ENCODE results near the gene BTBD6. TPM values are rescaled to one million over a fixed set of nuclear protein-coding genes. Genes with fewer than 3 reads are reported as not detected.
A peak's percentile ranks its signal among the peaks of the same experiment; 100 is the strongest.
"Not testable (repeated sequence)": the region's sequence is repeated elsewhere in the genome, so short reads cannot be mapped to it uniquely, and the experiment has no call there.

The BTBD6 gene
- total RNA-seq, 1 donor from 2014 or later: 55.8 TPM

DNA sequence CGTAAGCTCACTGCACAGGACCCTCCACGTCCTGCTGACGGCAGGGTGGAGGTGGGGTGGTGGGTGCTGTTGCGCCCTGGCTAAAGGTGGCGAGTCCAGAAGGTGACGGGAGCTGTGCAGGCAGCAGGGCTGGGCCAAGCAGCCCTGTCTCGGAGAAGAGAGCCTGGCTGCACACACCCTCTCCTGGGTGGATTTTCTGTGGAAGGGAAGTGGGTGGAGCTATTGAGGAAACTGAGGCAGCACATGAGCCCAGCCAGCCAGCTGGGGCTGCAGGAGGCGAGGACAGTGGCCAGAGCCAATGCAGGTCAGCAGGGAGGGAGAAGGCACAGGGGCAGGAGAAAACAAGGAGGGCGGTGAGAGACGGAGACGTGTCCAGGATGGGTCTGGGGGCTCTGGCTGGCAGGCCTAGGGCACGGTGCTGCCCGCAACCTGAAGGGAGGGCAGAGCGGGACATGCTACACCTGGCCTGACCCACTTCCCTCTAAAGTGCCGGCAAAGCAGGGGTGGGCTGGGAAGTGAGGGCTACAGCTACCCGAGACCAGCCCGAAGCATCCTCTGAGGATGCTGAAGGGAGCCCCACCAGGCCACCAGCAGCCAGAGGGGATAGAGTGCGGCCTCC, 20.5 kb downstream of the BTBD6 start:
- no peak for DNase-seq (ENCODE audit: low read depth in 2 of 2)

DNA sequence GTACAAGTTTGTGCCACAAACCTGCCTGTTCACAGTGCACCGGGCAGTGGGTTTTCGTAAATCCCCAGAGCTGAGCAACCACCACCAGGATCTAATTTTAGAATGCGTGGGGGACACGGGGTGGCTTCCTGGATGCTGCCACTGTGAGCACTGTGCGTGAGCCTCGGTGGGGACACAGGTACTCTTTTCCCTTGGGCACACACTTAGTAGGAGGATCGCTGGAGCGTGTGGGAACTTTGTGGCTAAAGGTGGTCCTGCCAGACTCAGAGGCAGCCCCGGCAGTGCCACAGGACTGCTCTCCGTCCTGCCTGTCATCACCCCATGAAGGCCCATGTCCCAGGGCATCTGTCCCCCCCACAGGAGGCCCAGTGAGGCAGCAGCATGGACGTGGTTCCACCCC, 21.1 kb downstream of the BTBD6 start:
- no peak for DNase-seq (ENCODE audit: low read depth in 2 of 2)

DNA sequence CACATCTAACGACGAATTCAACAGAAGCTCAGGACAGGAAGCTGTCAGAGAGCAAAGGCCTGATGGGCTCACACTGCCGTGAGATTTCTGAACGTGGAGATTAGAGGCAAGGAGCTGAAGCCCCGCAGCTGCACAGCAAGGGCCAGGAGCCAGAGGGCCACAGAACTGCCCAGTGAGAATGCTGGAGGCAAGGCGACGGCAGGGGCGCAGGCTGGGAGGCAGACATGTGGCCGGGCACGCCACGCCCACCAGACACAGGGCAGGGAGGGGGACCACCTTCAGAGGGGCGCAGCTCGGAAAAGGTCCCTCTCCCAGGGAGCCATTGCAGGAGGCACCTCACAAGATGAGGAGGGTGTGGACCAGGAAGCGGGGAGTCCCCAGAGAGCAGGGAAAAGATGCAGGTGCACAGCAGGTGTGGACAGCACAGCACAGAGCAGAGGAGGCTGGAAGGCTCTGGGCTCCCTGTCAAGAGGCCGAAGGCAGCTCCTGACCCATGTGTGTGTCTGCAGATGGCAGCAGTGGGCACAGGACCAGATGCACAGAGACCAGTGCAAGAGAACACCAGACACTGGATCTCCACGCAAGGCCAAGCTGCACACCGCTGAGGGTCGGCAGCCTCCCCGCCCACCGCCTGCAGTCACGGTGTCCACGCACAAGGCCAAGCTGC, 23.0 kb downstream of the BTBD6 start:
- DNase-seq (ENCODE audit: low read depth in 2 of 2): no peak

DNA sequence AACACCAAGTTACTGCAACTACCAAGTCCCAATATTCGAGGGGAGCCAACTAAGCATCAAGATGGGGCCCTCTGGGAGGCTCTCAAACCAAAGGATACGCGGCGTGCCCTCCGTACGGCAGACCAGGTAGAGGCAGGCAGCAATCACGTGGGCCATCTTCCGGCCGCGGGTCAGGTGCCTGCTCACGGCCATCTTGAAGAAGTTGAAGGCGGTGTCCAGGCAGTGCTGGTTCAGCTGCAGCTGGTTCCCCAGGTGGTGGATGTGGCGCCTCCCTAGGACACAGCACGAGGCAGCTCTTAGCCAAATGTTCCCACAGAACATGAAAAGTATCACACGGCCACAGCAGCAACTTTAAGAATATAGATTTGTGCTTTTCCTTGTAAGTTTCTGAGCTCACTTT, 24.3 kb downstream of the BTBD6 start:
- no peak for DNase-seq (ENCODE audit: low read depth in 2 of 2)

DNA sequence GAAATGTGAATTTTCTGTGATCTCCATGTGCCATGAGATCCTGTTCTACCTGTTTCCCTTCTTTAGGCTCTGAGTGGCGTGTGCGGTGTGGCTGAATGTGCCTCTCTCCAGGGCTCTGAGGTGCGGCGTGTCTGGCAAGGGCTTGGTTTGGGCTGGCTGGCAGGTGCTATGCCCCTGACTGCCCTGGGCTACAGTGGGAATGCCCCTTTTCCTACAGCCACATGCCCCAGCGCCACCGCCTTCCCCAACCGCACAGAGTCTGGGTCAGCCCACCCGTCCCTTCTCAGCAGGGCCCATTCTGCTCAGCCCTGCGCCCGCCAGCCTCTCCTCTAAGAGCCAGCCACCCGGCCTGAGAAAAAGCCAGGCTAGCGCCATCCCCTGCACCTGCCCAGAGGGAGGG, 24.7 kb downstream of the BTBD6 start:
- no peak for DNase-seq (ENCODE audit: low read depth in 2 of 2)

DNA sequence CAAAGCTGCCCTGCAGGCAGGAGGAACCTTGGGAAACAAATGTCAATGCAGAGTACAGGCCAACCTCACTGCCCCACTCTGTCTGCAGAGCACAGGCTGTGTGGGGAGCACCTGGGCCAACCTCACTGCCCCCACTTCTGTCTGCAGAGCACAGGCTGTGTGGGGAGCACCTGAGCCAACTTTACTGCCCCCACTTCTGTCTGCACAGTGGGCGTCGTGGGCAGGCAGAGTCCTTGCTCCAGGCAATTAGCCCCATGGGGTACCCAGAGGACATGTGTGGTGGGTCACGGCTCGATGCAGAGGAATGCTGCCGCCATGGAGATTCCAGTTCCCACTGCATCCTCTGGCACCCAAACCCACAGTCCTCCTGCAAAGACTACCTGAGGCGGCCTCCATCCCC, 26.3 kb downstream of the BTBD6 start:
- DNase-seq (ENCODE audit: low read depth in 2 of 2): no peak

DNA sequence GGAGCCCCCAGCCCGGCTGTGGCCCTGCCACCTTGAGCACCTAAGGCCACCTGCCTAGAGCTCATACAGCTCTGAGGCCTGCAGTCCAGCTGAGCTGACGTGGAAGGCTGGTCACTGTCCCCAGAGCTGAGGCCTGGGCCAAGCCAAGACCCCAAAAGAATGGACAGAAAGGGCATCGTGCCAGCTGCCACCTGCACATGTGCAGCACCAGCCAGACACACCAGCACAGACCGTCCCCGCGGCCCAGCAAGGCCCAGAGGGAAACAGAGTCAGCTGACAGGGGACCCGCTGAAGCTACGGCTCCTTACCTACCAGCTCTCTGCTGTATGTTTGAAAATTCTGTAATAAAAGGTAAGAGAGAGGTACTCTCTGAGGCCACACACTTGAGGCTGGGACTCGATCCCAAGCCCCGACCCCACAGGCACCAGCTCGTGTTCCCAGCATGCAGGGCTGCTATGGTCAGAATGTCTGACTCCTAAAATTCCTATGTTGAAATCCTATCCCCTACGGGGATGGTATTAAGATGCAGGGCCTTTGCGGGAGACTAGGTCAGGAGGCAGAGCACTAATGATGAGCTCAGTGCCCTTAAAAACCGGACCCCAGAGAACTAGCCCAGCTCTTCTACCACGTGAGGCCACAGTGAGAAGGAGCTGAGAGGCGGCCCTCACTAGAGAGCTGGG, 27.1 kb downstream of the BTBD6 start:
- DNase-seq (ENCODE audit: low read depth in 2 of 2): no peak

DNA sequence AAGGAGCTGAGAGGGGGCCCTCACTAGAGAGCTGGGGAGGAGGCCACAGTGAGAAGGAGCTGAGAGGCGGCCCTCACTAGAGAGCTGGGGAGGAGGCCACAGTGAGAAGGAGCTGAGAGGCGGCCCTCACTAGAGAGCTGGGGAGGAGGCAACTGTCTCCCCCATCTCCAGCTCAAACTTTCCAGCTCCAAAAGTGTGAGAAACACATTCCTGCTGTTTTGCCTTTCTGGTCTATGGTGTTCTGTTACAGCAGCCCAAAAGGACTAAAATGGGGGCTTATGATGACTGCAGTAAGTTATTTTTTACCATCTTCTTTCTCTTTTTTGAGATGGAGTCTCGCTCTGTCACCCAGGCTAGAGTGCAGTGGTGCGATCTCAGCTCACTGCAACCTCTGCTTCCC, 29.1 kb downstream of the BTBD6 start:
- not testable (repeated sequence) for DNase-seq (ENCODE audit: low read depth in 2 of 2)

DNA sequence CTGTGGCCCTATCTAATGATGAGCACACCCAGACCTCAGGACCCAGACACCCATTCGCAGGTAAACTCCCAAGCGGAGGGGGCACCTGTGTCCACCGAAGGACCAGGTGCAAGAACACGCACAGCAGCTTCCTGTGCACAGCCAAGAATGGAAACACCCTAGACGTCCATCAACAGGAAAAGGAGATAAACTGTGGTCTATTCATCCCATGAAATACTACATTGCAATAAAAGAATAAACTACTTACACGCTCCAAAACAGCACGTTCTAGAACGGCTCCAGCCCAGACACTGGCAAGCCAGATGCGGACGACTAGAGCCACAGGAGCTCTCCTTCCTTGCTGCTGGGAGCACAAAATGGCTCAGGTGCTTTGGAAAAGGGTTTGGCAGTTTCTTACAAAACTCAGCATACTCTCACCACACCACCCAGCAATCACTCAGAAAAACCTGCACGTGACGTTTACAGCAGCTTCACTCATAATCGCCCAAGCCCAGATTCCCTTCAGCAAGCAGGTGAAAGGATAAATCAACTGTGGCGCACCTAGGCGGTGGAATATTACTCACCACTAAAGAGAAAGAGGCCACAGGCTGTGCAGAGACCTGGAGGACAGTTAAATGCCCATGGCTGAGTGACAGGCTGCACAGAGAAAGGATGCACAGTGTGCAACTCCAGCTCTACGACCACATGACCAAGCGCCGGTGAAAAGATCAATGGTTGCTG, 31.5 kb downstream of the BTBD6 start:
- no peak for DNase-seq (ENCODE audit: low read depth in 2 of 2)

DNA sequence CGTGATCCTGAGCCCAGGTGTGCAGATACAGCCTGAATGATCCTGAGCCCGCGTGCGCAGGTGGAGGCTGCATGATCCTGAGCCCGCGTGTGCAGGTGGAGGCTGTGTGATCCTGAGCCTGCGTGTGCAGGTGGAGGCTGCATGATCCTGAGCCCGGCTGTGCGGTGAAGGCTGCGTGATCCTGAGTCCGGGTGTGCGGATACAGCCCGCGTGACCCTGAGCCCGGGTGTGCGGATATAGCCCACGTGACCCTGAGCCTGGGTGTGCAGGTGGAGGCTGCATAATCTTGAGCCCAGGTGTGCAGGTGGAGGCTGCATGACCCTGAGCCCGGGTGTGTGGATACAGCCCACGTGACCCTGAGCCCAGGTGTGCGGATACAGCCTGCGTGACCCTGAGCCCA, 32.2 kb downstream of the BTBD6 start:
- no peak for DNase-seq (ENCODE audit: low read depth in 2 of 2)

DNA sequence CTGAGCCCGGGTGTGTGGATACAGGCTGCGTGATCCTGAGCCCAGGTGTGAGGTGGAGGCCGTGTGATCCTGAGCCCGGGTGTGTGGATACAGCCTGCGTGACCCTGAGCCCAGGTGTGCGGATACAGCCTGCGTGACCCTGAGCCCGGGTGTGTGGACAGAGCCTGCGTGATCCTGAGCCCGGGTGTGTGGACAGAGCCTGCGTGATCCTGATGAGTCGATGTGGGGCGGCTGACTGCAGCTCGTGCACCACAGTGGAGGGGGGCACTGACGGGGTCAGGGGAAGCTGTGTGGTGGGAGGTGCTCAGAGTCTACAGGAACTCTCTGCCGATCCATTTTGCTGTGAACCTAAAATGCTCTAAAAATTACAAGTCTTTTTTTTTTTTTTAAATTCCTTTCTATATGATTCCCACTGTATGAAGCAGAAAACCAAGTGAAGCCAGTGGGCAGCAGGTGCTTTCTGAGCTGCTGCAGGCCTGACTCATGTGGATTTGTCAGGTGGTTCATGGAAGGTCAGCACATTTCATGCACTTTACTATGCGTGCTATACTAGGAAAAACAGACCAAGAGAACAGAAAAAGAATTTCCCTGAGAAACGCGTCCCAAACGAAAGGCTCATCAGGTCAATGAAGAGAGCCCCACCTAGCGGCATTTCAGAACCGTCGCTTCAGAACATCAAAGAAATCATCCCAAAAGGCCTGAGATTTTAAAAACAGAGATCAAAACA, 33.2 kb downstream of the BTBD6 start:
- DNase-seq (ENCODE audit: low read depth in 2 of 2): peak; percentile 80 to 90

DNA sequence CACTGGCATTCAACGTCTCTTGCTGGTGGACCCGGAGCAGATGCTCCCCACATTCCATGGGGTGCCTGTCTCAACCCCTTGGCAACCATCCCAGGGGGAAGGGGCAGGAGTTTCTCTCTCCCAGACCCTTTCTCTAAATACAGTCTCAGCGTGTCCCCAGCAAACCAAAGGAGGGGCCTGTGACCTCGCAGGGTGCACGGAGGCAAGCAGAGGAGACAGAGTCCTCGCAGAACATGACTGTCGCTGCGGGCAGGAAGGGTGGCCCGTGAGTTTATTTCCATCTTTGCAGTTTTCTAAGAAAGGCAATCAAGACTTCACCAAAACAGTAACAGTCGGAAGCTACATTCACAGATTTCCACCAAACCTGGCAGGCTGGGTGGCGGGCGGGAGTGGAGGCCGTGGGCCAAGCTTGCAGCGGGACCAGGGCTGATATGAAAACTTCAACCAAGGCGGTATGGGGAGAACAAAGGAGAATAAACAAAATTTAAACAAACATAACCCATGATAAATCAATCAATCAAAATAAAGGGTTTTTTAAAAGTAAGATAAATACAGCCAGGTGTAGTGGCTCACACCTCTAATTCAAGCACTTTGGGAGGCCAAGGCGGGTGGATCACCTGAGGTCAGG, 33.9 kb downstream of the BTBD6 start:
- no peak for DNase-seq (ENCODE audit: low read depth in 2 of 2)

DNA sequence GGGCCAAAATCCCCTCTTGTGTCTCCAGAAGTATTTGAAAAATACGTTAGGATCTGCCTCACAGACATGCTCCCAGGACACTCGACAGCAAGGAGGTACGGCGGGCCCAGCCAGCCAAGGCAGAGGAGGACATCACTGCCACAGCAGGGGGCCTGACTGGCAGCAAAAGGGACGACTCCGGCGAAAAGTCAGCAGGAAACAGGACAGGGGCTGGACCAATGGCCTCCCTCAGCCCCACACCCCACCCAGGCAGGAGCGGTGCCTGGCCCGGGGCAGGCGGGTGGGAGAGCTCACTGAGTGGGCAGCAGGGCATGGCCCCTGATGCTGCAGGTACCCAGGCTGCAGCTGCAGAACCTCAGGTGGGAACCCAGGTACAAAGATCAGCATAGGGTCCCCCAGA, 34.7 kb downstream of the BTBD6 start:
- DNase-seq (ENCODE audit: low read depth in 2 of 2): no peak

DNA sequence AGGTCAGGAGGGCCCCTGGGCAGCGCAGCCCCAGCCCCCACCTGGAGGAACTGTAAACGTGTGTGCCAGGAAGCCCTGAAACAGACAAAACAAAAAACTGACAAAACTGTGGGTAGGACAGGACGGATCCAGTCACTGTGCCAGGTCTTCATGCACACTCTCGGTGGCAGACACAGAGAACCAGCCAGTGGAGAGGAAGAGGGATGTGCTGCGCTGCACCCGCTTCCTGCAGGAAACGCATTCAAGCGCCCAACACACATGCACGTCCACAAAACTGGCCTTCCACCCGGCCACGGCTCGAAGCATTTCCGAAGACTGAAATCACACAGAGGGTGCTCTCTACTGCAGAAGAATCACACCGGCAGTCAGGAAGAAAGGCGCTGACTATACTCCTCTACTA, 35.6 kb downstream of the BTBD6 start:
- peak; percentile 59 to 80 for DNase-seq (ENCODE audit: low read depth in 2 of 2)

DNA sequence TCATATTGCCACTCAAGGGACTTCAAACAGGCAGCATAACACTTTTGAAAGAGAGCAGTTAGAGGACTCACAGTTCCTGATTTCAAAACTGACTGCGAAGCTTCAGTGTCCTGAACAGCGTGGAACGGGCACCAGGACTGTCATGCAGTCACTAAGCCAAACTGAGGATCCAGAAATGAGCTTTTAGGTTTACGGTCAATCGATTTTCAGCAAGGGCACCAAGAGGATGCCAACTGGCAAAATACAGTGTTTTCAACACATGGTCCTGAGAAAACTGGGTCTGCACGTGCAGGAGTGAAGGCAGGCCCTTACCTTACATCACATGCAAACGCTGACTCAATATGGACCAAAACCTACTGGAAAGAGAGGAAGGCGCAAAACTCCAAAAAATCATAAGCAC, 36.8 kb downstream of the BTBD6 start:
- no peak for DNase-seq (ENCODE audit: low read depth in 2 of 2)

DNA sequence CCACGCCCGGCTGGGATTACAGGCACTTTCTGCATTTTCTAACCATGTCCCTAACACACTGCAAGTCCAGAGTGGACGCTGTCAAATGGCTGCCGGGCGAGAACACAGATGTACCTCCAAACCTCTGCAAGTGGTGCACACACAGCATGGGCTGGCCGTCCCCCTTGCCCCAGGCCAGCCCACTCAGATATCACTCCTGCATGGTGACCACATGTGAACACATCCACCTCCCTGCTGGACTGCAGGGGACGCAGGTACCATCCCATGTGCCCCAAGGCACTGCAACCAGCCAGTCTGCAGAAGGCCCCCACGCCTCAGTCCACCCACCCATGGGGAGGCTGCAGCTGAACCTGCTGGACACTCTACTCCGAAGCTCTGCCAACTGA, 38.4 kb downstream of the BTBD6 start:
- DNase-seq (ENCODE audit: low read depth in 2 of 2): no peak

DNA sequence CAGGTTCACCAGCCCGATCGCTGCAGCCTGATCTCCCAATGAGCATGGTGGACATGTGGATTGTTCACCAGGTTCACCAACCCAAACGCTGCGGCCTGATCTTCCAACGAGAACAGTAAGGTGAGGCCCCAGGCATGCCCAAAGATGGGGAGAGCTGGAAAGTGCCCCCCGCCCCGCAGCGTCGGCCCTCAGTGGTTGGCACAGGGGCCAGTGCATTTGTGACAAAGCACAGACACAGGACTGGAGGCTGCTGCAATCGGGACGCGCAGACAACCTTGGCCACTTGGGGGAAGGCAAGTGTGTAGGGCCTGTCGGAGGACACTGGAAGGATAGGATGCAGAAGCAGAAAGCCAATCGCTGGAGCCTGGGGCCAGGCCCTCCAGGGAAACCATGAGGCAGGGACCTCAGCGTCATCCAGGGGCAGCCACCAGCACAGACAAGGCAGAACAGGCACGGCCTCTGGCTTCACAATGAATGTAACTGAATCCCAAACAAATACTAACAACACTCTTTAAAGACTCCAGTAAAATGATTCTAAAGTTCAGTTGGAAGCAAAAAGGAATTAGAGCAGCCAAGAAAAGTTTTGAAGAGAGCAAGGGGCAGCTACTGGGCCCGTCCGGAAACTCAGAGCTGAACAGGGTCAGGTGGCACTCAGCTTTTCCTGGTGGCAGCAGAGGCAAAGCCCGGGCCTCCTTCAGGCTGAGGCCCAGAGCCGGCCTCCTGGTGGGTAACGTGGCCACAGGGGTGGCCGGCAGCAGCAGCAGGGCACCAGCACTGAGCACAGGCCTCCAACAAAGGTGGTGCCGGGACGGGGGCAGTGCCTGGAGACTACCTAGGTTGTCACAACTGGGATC, 39.1 kb downstream of the BTBD6 start:
- DNase-seq (ENCODE audit: low read depth in 2 of 2): no peak

DNA sequence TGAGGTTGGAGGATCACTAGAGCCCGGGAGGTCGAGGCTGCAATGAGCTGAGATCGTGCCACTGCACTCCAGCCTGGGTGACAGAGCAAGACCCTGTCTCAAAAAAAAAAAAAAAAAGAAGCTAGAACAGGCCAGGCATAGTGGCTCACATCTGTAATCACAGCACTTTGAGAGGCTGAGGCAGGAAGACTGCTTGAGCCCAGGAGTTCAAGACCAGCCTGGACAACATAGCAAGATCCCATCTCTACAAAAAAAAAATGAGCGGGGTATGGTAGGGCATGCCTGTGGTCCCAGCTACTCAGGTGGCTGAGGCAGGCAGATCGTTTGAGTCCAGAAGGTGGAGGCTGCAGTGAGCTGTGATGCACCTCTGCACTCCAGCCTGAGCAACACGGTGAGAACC, 40.6 kb downstream of the BTBD6 start:
- DNase-seq (ENCODE audit: low read depth in 2 of 2): not testable (repeated sequence)

DNA sequence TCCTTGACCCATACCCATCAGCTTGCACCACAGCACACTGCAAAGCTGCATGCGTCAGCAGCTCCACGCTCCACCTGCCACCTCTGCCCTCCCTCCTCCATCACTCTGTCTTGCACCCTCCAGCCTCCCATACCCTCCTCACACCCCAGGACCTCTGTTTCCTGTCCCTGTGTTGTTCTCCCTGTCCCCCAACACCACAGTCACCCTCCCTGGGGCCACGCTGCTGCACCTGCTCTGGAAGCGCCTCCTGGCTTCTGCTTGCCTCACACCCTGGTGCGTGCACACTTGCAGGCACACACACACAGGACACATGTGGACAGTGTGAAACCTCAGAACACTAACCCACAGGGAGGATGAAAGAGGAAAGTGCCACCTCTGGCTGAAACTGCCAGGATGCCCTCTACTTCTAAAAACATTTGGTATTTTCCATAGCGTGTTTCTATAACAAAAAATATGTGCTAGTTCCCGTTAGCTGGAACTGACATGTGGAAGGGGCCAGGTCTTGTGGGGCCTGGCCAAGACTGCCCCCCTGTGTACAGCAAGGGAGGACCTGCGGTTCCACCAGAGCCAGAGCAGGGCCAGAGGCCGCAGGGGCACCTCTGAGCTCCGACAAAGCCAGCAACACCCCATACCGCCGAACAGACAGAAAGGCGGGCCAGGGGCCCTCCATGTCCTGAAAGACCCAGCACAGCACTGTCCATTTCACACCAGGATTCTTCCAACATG, 42.5 kb downstream of the BTBD6 start:
- peak in 1 of 2 donors; percentile 67 for DNase-seq (ENCODE audit: low read depth in 2 of 2)
